Liver (tissue), 3 donors: ENCODE results near the gene RPS14.

ENCODE experiments used
- GABPA ChIP-seq, 2 donors: IDR thresholded peaks in 1 of 2; conservative IDR thresholded peaks in 1 of 2; 2 replicates each; pipeline ENCODE4 v1.6.1; 2016; ENCODE audit warnings: antibody characterized with exemption in 2 of 2, mild to moderate bottlenecking in 1 of 2, moderate library complexity in 1 of 2
- SP1 ChIP-seq: IDR thresholded peaks from 2 replicates; pipeline ENCODE4 v1.6.1; 2018; ENCODE audit warnings: antibody characterized with exemption, mild to moderate bottlenecking
- YY1 ChIP-seq: IDR thresholded peaks from 2 replicates; pipeline ENCODE4 v1.6.1; 2016; ENCODE audit warnings: antibody characterized with exemption, mild to moderate bottlenecking
- TF ChIP-seq, protein P1 (sequence below): fragments of 150-350 bp; IDR thresholded peaks from 2 replicates; pipeline ENCODE4 v1.5.1; 2017; ENCODE audit warnings: improper control_type of control experiment, low read depth, low read length; ENCODE audit not compliant: missing input control
- donor health status: healthy.
- donor health status: healthy.

DNA sequence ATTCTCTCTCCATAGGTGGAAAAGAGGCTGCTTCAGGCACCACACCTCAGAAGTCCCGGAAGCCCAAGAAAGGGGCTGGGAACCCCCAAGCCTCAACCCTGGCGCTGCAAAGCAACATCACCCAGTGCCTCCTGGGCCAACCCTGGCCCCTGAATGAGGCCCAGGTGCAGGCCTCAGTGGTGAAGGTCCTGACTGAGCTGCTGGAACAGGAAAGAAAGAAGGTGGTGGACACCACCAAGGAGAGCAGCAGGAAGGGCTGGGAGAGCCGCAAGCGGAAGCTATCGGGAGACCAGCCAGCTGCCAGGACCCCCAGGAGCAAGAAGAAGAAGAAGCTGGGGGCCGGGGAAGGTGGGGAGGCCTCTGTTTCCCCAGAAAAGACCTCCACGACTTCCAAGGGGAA, 53.3 kb downstream of the RPS14 start:
- TF ChIP-seq, protein P1, sequence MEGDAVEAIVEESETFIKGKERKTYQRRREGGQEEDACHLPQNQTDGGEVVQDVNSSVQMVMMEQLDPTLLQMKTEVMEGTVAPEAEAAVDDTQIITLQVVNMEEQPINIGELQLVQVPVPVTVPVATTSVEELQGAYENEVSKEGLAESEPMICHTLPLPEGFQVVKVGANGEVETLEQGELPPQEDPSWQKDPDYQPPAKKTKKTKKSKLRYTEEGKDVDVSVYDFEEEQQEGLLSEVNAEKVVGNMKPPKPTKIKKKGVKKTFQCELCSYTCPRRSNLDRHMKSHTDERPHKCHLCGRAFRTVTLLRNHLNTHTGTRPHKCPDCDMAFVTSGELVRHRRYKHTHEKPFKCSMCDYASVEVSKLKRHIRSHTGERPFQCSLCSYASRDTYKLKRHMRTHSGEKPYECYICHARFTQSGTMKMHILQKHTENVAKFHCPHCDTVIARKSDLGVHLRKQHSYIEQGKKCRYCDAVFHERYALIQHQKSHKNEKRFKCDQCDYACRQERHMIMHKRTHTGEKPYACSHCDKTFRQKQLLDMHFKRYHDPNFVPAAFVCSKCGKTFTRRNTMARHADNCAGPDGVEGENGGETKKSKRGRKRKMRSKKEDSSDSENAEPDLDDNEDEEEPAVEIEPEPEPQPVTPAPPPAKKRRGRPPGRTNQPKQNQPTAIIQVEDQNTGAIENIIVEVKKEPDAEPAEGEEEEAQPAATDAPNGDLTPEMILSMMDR, result no peak
- TF ChIP-seq GABPA (IDR thresholded peaks at IDR 0.05 in 1 of 2, conservative IDR thresholded peaks at IDR 0.05 in 1 of 2) (no peak), SP1 (no peak), YY1 (no peak)
